ENCODE data around the gene VLDLR. TPM values are rescaled to one million over a fixed set of nuclear protein-coding genes. Genes with fewer than 3 reads are reported as not detected.

The VLDLR gene
- total and polyA plus RNA-seq, 11 donors = 15.1 to 177 (median 112) TPM

DNA sequence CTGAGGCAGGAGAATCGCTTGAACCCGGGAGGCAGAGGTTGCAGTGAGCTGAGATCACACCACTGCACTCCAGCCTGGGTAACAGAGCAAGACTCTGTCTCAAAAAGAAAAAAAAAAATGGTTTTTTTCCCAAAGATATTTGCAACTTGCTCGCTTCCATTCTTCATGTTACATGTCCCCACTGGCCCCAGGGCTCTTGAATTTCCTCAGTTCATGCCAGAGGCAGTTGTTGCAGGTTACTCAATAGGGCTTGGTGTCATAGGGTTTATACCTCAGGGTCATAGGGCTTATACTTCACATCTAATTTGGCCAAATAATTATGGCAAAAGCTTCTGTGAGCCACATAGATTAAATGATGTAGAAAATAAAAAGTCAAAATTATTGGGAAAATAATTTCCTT lies 51.6 kb downstream of the VLDLR start:
- Histone ChIP-seq H3K4me1 (peaks cover 0 to 8% (median 0%) of the 10 kb centered on the region in 12 donors), H3K27ac (no peak overlapping the region), H3K36me3 (no peaks in the 10 kb centered on the region), H3K4me3 (no peak overlapping the region), H3K9me3 (no peaks in the 10 kb centered on the region), H3K27me3 (no peaks in the 10 kb centered on the region)
- no peak for ATAC-seq
- WGBS, 4 donors = 91 to 98% (median 97%) methylated on average over 1 to 3 of the region's 3 CpGs
- TF ChIP-seq, protein P1, sequence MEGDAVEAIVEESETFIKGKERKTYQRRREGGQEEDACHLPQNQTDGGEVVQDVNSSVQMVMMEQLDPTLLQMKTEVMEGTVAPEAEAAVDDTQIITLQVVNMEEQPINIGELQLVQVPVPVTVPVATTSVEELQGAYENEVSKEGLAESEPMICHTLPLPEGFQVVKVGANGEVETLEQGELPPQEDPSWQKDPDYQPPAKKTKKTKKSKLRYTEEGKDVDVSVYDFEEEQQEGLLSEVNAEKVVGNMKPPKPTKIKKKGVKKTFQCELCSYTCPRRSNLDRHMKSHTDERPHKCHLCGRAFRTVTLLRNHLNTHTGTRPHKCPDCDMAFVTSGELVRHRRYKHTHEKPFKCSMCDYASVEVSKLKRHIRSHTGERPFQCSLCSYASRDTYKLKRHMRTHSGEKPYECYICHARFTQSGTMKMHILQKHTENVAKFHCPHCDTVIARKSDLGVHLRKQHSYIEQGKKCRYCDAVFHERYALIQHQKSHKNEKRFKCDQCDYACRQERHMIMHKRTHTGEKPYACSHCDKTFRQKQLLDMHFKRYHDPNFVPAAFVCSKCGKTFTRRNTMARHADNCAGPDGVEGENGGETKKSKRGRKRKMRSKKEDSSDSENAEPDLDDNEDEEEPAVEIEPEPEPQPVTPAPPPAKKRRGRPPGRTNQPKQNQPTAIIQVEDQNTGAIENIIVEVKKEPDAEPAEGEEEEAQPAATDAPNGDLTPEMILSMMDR (IDR thresholded peaks at IDR 0.05) = no peak
- TF ChIP-seq POLR2A (IDR thresholded peaks at IDR 0.05) = no peak
- intact Hi-C loops (cut with DNase I) = no loop called here
- no peak for DNase-seq

DNA sequence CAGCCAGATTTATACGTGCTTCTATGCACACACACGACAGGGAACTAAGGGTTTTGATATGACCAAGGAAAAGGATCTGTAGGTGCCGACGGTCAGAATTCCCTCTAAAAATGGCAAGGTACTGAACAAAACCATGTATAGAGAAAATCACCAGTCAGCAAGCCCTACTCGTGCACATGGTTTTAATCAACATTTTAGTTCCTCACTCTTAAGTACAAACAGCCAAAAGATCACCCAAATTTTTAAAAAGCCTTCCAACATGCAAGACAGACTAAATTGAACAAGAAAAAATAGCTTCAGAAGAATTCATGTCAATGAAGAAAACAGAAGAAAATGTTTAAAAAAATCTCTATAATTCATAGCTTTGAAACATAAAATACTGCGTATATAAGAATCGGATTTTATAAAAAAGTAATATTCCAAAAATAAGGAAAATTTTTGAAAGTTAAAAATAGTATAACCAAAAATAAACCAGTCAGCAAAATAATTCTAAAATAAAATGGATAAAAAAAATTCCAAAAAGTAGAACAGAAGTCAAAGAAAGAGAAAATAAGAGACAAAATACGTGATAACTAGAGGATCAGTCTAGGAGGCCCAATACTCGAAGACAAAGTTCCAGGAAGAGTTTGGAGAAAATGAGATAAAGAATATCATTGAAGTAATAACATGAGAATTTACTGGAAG lies 52.7 kb downstream of the VLDLR start:
- TF ChIP-seq, protein P1 (IDR thresholded peaks at IDR 0.05) = no peak
- no peak for TF ChIP-seq POLR2A (IDR thresholded peaks at IDR 0.05)

DNA sequence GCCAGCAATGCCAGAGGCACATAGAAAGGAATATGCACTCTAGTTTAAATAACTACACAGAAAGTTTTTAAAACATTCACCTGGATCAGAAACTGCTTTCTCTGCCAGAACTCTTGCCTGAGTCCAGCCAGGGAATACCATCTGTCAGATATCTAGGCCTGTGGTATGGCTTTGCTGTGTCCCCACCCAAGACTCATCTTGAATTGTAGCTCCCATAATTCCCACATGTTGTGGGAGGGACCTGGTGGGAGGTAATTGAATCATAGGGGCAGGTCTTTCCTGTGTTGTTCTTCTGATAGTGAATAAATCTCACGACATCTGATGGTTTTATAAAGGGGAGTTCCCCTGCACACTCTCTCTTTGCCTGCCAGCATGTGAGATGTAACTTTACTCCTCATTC lies 54.2 kb downstream of the VLDLR start:
- 50 to 77% (median 72%) methylated on average over 1 of the region's 1 CpG for WGBS, 4 donors
- TF ChIP-seq, protein P1 (IDR thresholded peaks at IDR 0.05) = no peak
- TF ChIP-seq POLR2A (IDR thresholded peaks at IDR 0.05) = no peak

More for the DNA sequence above, 52.7 kb downstream of the VLDLR start:
- ATAC-seq = no peak
- WGBS, 4 donors = 71 to 75% (median 73%) methylated on average over 9 of the region's 9 CpGs
- no peaks in the 10 kb centered on the region for H3K36me3 ChIP-seq
- H3K4me3 ChIP-seq = no peak overlapping the region
- intact Hi-C loops (cut with DNase I) = no loop called here
- peaks cover 0 to 8% (median 0%) of the 10 kb centered on the region in 12 donors for H3K4me1 ChIP-seq
- H3K27me3 ChIP-seq = no peaks in the 10 kb centered on the region
- H3K27ac ChIP-seq = no peak overlapping the region
- no peak for DNase-seq
- H3K9me3 ChIP-seq = no peaks in the 10 kb centered on the region

DNA sequence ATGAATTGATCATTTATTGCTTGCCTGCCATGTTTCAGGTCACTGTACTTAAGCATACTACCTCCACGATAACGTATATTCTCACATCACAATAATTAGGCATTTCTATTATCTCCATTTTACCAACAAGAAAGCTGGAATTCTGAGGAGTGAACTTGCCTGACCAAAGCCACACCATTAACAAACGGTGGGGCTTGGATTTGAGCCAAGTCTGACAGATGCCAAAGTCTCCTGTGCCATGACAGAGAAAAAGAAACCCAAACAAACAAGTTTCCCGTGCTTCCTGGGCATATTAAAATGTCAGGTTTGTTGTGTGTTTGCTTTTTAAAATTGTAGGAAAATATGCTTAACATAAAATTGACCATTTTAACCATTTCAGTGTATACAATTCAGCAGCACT lies 54.9 kb downstream of the VLDLR start:
- Histone ChIP-seq H3K36me3 (no peaks in the 10 kb centered on the region), H3K27me3 (no peaks in the 10 kb centered on the region), H3K27ac (no peak overlapping the region), H3K4me3 (no peak overlapping the region), H3K9me3 (no peaks in the 10 kb centered on the region), H3K4me1 (peaks cover 0 to 8% (median 0%) of the 10 kb centered on the region in 12 donors)
- ATAC-seq (no peak), DNase-seq (no peak)
- TF ChIP-seq POLR2A (IDR thresholded peaks at IDR 0.05) = no peak
- TF ChIP-seq, protein P1 (IDR thresholded peaks at IDR 0.05) = no peak
- 65 to 71% (median 67%) methylated on average over 4 of the region's 4 CpGs for WGBS, 4 donors
- intact Hi-C loops (cut with DNase I) = no loop called here

More for the DNA sequence above, 54.2 kb downstream of the VLDLR start:
- Histone ChIP-seq H3K9me3 (no peaks in the 10 kb centered on the region), H3K4me3 (no peak overlapping the region), H3K27ac (no peak overlapping the region), H3K36me3 (no peaks in the 10 kb centered on the region), H3K4me1 (peaks cover 0 to 8% (median 0%) of the 10 kb centered on the region in 12 donors), H3K27me3 (no peaks in the 10 kb centered on the region)
- DNase-seq (no peak), ATAC-seq (no peak)
- intact Hi-C loops (cut with DNase I) = no loop called here

Measured in heart left ventricle (tissue), 16 donors.